Colonic mucosa (tissue), 4 donors: ENCODE results near the gene AMOTL2. TPM values are rescaled to one million over a fixed set of nuclear protein-coding genes. Genes with fewer than 3 reads are reported as not detected.

Source experiments
- DNase-seq: peaks from one replicate; pipeline ENCODE4 v3.0.0-alpha.2; 2020
- H3K27ac ChIP-seq: fragments of 200-600 bp; one replicate; pipeline ENCODE4 v1.8.0; 2021
- H3K27me3 ChIP-seq: fragments of 200-600 bp; one replicate; pipeline ENCODE4 v1.8.0; 2021
- H3K36me3 ChIP-seq: fragments of 200-600 bp; one replicate; pipeline ENCODE4 v1.8.0; 2021
- H3K4me1 ChIP-seq: fragments of 200-600 bp; one replicate; pipeline ENCODE4 v1.8.0; 2021; ENCODE audit warnings: mild to moderate bottlenecking
- H3K4me3 ChIP-seq: fragments of 200-600 bp; one replicate; pipeline ENCODE4 v1.8.0; 2021
- H3K9ac ChIP-seq, 2 donors: one replicate each; pipeline ENCODE4 v1.7.0; 2013; ENCODE audit warnings: control low read depth in 2 of 2, low read depth in 2 of 2, low read length in 2 of 2
- H3K9me3 ChIP-seq: fragments of 200-600 bp; one replicate; pipeline ENCODE4 v1.8.0; 2021
- CTCF ChIP-seq: fragments of 200-600 bp; IDR thresholded peaks from one replicate; pipeline ENCODE4 v1.8.0; 2022; ENCODE audit warnings: antibody characterized with exemption, mild to moderate bottlenecking
- intact Hi-C: fragments of 100-400 bp; cut with DNase I; formaldehyde crosslinking; loops from one replicate; pipeline ENCODE4 v1.14.1; 2022
- total RNA-seq, 2 donors: library from RNA; stranded (reverse); fragmentation: NEBNext Ultra II Directional in 1 of 2; extraction: Animal tissue kit (Norgen Biotek cat#: 25700) in 1 of 2; gene quantifications; one replicate each; pipeline ENCODE4 v1.2.1, GENCODE V29; 2021
- donor health status: healthy.
- donor health status: DM: no; HTN: no; CAD: no.
- donor health status: DM: no; HTN: no; CAD: no.

AMOTL2 gene
- total RNA-seq, 2 donors from 2014 or later = 17.8 to 19.9 TPM

- Histone ChIP-seq H3K9me3 (no peaks in the 10 kb centered on the region), H3K4me1 (no peaks in the 10 kb centered on the region), H3K36me3 (no peaks in the 10 kb centered on the region), H3K9ac (no peak overlapping the region), H3K27ac (no peak overlapping the region), H3K4me3 (no peak overlapping the region), H3K27me3 (no peaks in the 10 kb centered on the region)
- DNase-seq = no peak
- intact Hi-C loops = no loop called here
- TF ChIP-seq CTCF = no peak
Measured at GRCh38 chr3:134338516-134339261, 35.6 kb downstream of the AMOTL2 start.

DNA sequence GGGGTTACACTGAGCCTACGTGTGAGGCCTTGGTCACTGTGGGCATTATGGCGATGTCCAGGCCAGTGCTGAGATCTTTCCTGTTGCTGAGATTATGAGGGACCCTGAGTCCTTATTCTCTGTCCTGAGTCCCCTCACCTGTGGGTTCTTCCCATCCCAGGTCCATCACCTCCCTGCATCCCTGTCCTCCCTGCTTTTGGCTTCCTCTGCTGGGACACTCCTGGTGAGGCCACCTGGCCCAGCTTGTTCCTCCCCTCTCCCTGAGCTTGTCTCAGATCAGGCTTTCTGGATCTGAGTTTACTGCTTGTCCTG lies 36.1 kb downstream of the AMOTL2 start:
- no peaks in the 10 kb centered on the region for H3K9me3 ChIP-seq
- TF ChIP-seq CTCF = no peak
- intact Hi-C loops = no loop called here
- no peaks in the 10 kb centered on the region for H3K27me3 ChIP-seq
- no peak overlapping the region for H3K9ac ChIP-seq
- H3K36me3 ChIP-seq = no peaks in the 10 kb centered on the region
- no peak overlapping the region for H3K27ac ChIP-seq
- no peak overlapping the region for H3K4me3 ChIP-seq
- H3K4me1 ChIP-seq = no peaks in the 10 kb centered on the region
- no peak for DNase-seq

DNA sequence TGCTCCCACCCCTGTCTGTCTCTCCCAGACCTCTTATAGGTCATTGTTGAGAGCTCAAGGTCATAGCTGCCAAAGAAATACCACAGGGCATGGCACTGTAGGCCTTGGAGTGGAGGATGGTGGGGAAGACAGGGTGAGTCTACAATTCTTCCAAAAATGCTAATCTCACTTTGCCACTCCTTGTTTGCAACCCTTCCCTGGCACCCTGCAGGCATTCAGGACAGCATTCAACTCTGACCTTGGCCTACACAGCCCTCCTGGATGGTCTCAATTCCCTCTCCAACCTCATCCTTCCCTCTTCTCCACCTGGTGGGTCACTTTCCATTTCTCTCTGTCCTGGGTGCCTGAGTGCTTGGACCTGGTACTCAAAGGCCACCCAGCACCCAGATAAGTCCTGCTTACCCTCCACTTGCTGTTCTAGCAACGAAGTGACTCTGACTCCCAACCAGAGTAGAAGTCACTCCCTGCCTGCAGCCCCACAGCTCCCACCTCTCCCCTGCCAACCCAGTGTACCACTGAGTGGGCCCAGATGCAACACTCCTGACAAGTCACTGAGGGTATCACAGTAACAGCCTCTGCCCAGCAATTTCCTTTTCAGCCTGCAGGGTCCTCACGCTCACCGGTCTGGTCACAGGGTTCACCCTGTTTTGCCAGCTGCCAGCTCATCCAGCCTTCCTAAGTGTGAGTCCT lies 36.6 kb downstream of the AMOTL2 start:
- TF ChIP-seq CTCF = no peak
- intact Hi-C loops = no loop called here
- DNase-seq = no peak
- Histone ChIP-seq H3K9ac (no peak overlapping the region), H3K4me1 (no peaks in the 10 kb centered on the region), H3K9me3 (no peaks in the 10 kb centered on the region), H3K27me3 (no peaks in the 10 kb centered on the region), H3K27ac (no peak overlapping the region), H3K4me3 (no peak overlapping the region), H3K36me3 (no peaks in the 10 kb centered on the region)

GRCh38 chr3:134337071-134337482 lies 37.2 kb downstream of the AMOTL2 start:
- Histone ChIP-seq H3K9me3 (no peaks in the 10 kb centered on the region), H3K4me3 (no peak overlapping the region), H3K27me3 (no peaks in the 10 kb centered on the region), H3K9ac (no peak overlapping the region), H3K27ac (no peak overlapping the region), H3K36me3 (no peaks in the 10 kb centered on the region), H3K4me1 (no peaks in the 10 kb centered on the region)
- no peak for TF ChIP-seq CTCF
- intact Hi-C loops = no loop called here
- no peak for DNase-seq

DNA sequence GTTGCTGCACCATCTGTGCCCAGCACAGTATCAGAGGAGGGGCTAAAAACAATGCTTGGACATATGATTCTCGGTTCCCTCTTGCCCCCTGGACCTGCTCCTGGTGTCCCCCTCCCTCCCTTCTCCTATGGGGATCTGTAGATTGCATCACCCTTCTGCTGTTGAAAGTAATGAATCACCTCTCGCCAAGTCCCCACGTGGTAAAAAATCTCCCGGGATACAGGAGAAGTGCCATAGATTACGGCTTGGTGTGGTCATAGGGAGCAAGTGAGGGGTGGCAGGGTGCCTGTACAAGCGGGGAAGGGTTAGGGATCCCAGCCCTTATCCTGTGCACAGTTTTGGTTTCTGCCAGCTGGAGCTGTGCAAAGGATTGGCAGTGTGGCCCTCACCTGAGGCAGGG lies 37.7 kb downstream of the AMOTL2 start:
- Histone ChIP-seq H3K4me3 (no peak overlapping the region), H3K36me3 (no peaks in the 10 kb centered on the region), H3K9me3 (no peaks in the 10 kb centered on the region), H3K27ac (no peak overlapping the region), H3K9ac (no peak overlapping the region), H3K4me1 (no peaks in the 10 kb centered on the region), H3K27me3 (no peaks in the 10 kb centered on the region)
- intact Hi-C loops = no loop called here
- TF ChIP-seq CTCF = no peak
- DNase-seq = no peak
